HEK293T (cell line): ENCODE data around the gene MASP1.

ENCODE experiments used
- CTCF ChIA-PET: fragments of 350-600 bp; formaldehyde crosslinking; extraction: SDS; loops from one replicate; lab custom pipeline; 2021; ENCODE audit warnings: antibody characterized with exemption, inconsistent platforms; lab: Yijun Ruan, JAX
- POLR2A ChIA-PET: fragments of 350-600 bp; formaldehyde crosslinking; extraction: SDS; loops from one replicate; lab custom pipeline; 2020; ENCODE audit warnings: antibody characterized with exemption, inconsistent platforms; lab: Yijun Ruan, JAX
- DNase-seq: peaks from one replicate; pipeline ENCODE4 v3.0.0; 2012; ENCODE audit warnings: mixed read lengths; ENCODE audit errors: extremely low spot score
- ARNT ChIP-seq: fragments of 450-650 bp; IDR thresholded peaks from 2 replicates; pipeline ENCODE4 v1.6.1; 2017; ENCODE audit warnings: mild to moderate bottlenecking
- BHLHE40 ChIP-seq: fragments of 450-650 bp; IDR thresholded peaks from 2 replicates; pipeline ENCODE4 v1.6.1; 2016; ENCODE audit warnings: mild to moderate bottlenecking, moderate library complexity, borderline replicate concordance
- CTBP1 ChIP-seq: fragments of 450-650 bp; IDR thresholded peaks from 2 replicates; pipeline ENCODE4 v1.6.1; 2016; ENCODE audit warnings: borderline replicate concordance
- ELF4 ChIP-seq: fragments of 450-650 bp; IDR thresholded peaks from 2 replicates; pipeline ENCODE4 v1.6.1; 2017; ENCODE audit warnings: antibody characterized with exemption
- FOXA1 ChIP-seq: fragments of 450-650 bp; IDR thresholded peaks from 2 replicates; pipeline ENCODE4 v1.6.1; 2016; ENCODE audit warnings: mild to moderate bottlenecking
- FOXK2 ChIP-seq: fragments of 450-650 bp; IDR thresholded peaks from 2 replicates; pipeline ENCODE4 v1.6.1; 2016; ENCODE audit warnings: mild to moderate bottlenecking
- FOXM1 ChIP-seq: fragments of 450-650 bp; IDR thresholded peaks from 2 replicates; pipeline ENCODE4 v1.6.1; 2017; ENCODE audit warnings: mild to moderate bottlenecking, borderline replicate concordance
- HDGF ChIP-seq: fragments of 450-650 bp; IDR thresholded peaks from 2 replicates; pipeline ENCODE4 v1.6.1; 2017; ENCODE audit warnings: antibody characterized with exemption, borderline replicate concordance
- L3MBTL2 ChIP-seq: fragments of 450-650 bp; conservative IDR thresholded peaks from 2 replicates; pipeline ENCODE4 v1.6.1; 2016; ENCODE audit warnings: mild to moderate bottlenecking
- LEF1 ChIP-seq: fragments of 450-650 bp; IDR thresholded peaks from 2 replicates; pipeline ENCODE4 v1.6.1; 2017; ENCODE audit warnings: mild to moderate bottlenecking, borderline replicate concordance
- NFRKB ChIP-seq: fragments of 450-650 bp; IDR thresholded peaks from 2 replicates; pipeline ENCODE4 v1.6.1; 2016; ENCODE audit warnings: mild to moderate bottlenecking, moderate library complexity
- PKNOX1 ChIP-seq: fragments of 450-650 bp; IDR thresholded peaks from 2 replicates; pipeline ENCODE4 v1.6.1; 2016
- SP1 ChIP-seq: fragments of 450-650 bp; IDR thresholded peaks from 2 replicates; pipeline ENCODE4 v1.6.1; 2017
- SUZ12 ChIP-seq: fragments of 450-650 bp; IDR thresholded peaks from 2 replicates; pipeline ENCODE4 v1.6.1; 2016; ENCODE audit warnings: mild to moderate bottlenecking
- TARDBP ChIP-seq: fragments of 450-650 bp; IDR thresholded peaks from 2 replicates; pipeline ENCODE4 v1.6.1; 2016
- ZNF384 ChIP-seq: fragments of 450-650 bp; IDR thresholded peaks from 2 replicates; pipeline ENCODE4 v1.6.1; 2016

Gene MASP1

GRCh38 chr3:187255314-187255713, 36.2 kb downstream of the MASP1 start:
- no peak for TF ChIP-seq ARNT
- TF ChIP-seq BHLHE40 = no peak
- no peak for TF ChIP-seq L3MBTL2
- no peak for TF ChIP-seq HDGF
- no peak for TF ChIP-seq SP1
- TF ChIP-seq NFRKB = no peak
- no peak for TF ChIP-seq ZNF384
- TF ChIP-seq FOXA1 = no peak
- TF ChIP-seq PKNOX1 = no peak
- TF ChIP-seq FOXM1 = no peak
- TF ChIP-seq LEF1 = no peak
- no peak for TF ChIP-seq TARDBP
- no peak for TF ChIP-seq ELF4
- TF ChIP-seq FOXK2 = no peak
- TF ChIP-seq CTBP1 = no peak
- TF ChIP-seq SUZ12 = no peak
- no peak for DNase-seq
- CTCF ChIA-PET = interaction anchor here (0.6 kb wide), 1 partner anchor 1218 kb away, joined by 5 read pairs; no protein-coding TSS in a partner anchor
- POLR2A ChIA-PET = no interaction called here

GRCh38 chr3:187252311-187252710, 39.2 kb downstream of the MASP1 start:
- DNase-seq = no peak
- TF ChIP-seq NFRKB (no peak), LEF1 (no peak), ELF4 (no peak), HDGF (no peak), TARDBP (no peak), FOXK2 (no peak), BHLHE40 (no peak)
- CTCF ChIA-PET = no interaction called here
- POLR2A ChIA-PET = no interaction called here

GRCh38 chr3:187251599-187251998, 39.9 kb downstream of the MASP1 start:
- no peak for TF ChIP-seq SUZ12
- no peak for TF ChIP-seq TARDBP
- no peak for TF ChIP-seq LEF1
- no peak for TF ChIP-seq FOXA1
- TF ChIP-seq FOXM1 = no peak
- TF ChIP-seq NFRKB = no peak
- TF ChIP-seq ELF4 = no peak
- TF ChIP-seq SP1 = no peak
- no peak for TF ChIP-seq FOXK2
- TF ChIP-seq HDGF = no peak
- no peak for TF ChIP-seq PKNOX1
- no peak for TF ChIP-seq ARNT
- no peak for TF ChIP-seq BHLHE40
- no peak for TF ChIP-seq ZNF384
- no peak for TF ChIP-seq L3MBTL2
- no peak for TF ChIP-seq CTBP1
- CTCF ChIA-PET = no interaction called here
- no peak for DNase-seq
- POLR2A ChIA-PET = no interaction called here

- DNase-seq = no peak
- ChIA-PET CTCF (no interaction called here), POLR2A (no interaction called here)
- TF ChIP-seq CTBP1 = no peak
Measured at GRCh38 chr3:187247398-187247797, 44.1 kb downstream of the MASP1 start.

- TF ChIP-seq LEF1 (no peak), SP1 (no peak), SUZ12 (no peak), PKNOX1 (no peak), NFRKB (no peak), BHLHE40 (no peak), ZNF384 (no peak), TARDBP (no peak), L3MBTL2 (no peak), HDGF (no peak), ELF4 (no peak), FOXM1 (no peak), ARNT (no peak), FOXK2 (no peak)
- ChIA-PET POLR2A (no interaction called here), CTCF (interaction anchor here (1.1 kb wide), 1 partner anchor 15 kb away, joined by 3 read pairs; no protein-coding TSS in a partner anchor)
- no peak for DNase-seq
Measured at GRCh38 chr3:187243933-187244524, 47.5 kb downstream of the MASP1 start.

GRCh38 chr3:187242900-187243299, 48.6 kb downstream of the MASP1 start:
- TF ChIP-seq LEF1 (no peak), ELF4 (no peak), CTBP1 (no peak), TARDBP (no peak), BHLHE40 (no peak), ARNT (no peak), SUZ12 (no peak), NFRKB (no peak), HDGF (no peak), FOXM1 (no peak), FOXK2 (no peak), FOXA1 (no peak), ZNF384 (no peak), SP1 (no peak), L3MBTL2 (no peak), PKNOX1 (no peak)
- CTCF ChIA-PET = interaction anchor here (1.1 kb wide), 1 partner anchor 16 kb away, joined by 3 read pairs; no protein-coding TSS in a partner anchor
- POLR2A ChIA-PET = no interaction called here
- no peak for DNase-seq
